ENCODE results near the gene RIC8A. TPM values are rescaled to one million over a fixed set of nuclear protein-coding genes. Genes with fewer than 3 reads are reported as not detected.

Gene RIC8A
- total RNA-seq, 4 donors from 2014 or later = 69.0 to 118 (median 101) TPM

GRCh38 chr11:210122-210802, 2.8 kb downstream of the RIC8A start:
- TF ChIP-seq POLR2A (IDR thresholded peaks at IDR 0.05) = no peak
- TF ChIP-seq, protein P1, sequence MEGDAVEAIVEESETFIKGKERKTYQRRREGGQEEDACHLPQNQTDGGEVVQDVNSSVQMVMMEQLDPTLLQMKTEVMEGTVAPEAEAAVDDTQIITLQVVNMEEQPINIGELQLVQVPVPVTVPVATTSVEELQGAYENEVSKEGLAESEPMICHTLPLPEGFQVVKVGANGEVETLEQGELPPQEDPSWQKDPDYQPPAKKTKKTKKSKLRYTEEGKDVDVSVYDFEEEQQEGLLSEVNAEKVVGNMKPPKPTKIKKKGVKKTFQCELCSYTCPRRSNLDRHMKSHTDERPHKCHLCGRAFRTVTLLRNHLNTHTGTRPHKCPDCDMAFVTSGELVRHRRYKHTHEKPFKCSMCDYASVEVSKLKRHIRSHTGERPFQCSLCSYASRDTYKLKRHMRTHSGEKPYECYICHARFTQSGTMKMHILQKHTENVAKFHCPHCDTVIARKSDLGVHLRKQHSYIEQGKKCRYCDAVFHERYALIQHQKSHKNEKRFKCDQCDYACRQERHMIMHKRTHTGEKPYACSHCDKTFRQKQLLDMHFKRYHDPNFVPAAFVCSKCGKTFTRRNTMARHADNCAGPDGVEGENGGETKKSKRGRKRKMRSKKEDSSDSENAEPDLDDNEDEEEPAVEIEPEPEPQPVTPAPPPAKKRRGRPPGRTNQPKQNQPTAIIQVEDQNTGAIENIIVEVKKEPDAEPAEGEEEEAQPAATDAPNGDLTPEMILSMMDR (IDR thresholded peaks at IDR 0.05) = no peak
- TF ChIP-seq EP300 (IDR thresholded peaks at IDR 0.05) = no peak
- Histone ChIP-seq H3K9me3 (no peaks in the 10 kb centered on the region), H3K27ac (peak overlapping the region in 2 of 4 donors; percentile 98 to 99), H3K4me1 (peaks cover 14 to 37% (median 24%) of the 10 kb centered on the region in 4 donors), H3K36me3 (peaks cover 7 to 62% (median 28%) of the 10 kb centered on the region in 3 donors), H3K4me3 (peak overlapping the region in 1 of 4 donors; percentile 80), H3K27me3 (no peaks in the 10 kb centered on the region)
- no peak for DNase-seq (ENCODE audit: low spot score in 2 of 2)
- 85 to 86% methylated on average over 6 to 9 of the region's 9 CpGs for WGBS, 2 donors

DNA sequence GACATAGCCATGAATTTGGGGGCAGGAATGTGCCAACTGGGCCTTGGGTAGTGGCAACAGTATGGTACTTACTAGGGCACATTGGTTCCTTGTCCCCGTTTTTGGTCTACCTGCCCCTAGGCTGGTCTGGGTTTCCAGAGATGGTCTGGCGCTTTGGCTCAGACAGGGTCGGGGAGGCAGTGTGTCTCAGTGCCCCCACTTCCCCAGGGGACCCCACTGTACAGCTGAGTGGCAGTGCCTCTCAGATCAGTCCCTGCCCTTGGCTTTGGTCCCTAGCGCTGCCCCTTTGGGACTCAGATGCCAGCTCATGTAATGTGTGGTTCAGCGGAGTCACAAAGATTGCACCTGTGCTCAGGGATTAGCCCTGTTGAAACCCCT, 3.3 kb downstream of the RIC8A start:
- peak overlapping the region in 1 of 4 donors; percentile 98 for H3K27ac ChIP-seq
- no peaks in the 10 kb centered on the region for H3K27me3 ChIP-seq
- WGBS, 2 donors = 84 to 96% methylated on average over 5 of the region's 5 CpGs
- H3K4me1 ChIP-seq = peaks cover 14 to 32% (median 19%) of the 10 kb centered on the region in 4 donors
- DNase-seq (ENCODE audit: low spot score in 2 of 2) = no peak
- H3K36me3 ChIP-seq = peaks cover 7 to 62% (median 28%) of the 10 kb centered on the region in 3 donors
- no peaks in the 10 kb centered on the region for H3K9me3 ChIP-seq
- TF ChIP-seq POLR2A (IDR thresholded peaks at IDR 0.05) (no peak), EP300 (IDR thresholded peaks at IDR 0.05) (no peak)
- TF ChIP-seq, protein P1 (IDR thresholded peaks at IDR 0.05) = no peak
- no peak overlapping the region for H3K4me3 ChIP-seq

DNA sequence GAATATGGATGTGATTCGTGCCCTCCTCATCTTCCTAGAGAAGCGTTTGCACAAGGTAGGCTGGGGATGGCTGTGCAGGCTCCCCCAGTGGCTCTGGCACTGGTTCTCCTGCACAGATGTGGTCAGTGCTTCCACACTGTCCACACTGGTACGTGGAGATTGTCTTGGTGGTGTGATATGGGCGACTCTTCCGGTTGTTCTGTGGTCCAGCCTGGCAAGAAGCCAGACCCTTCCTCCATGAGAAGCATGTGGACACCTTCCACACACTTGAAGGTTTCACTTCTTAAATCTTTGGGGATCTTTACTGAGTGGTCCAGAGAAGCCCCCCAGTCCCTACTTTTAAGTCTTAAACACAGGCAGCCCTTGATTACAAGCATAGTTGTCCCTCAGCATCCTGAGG, 3.8 kb downstream of the RIC8A start:
- H3K9me3 ChIP-seq = no peaks in the 10 kb centered on the region
- TF ChIP-seq EP300 (IDR thresholded peaks at IDR 0.05) (no peak), POLR2A (IDR thresholded peaks at IDR 0.05) (no peak)
- TF ChIP-seq, protein P1 (IDR thresholded peaks at IDR 0.05) = no peak
- H3K27me3 ChIP-seq = no peaks in the 10 kb centered on the region
- peaks cover 11 to 27% (median 14%) of the 10 kb centered on the region in 4 donors for H3K4me1 ChIP-seq
- H3K27ac ChIP-seq = no peak overlapping the region
- 68 to 100% methylated on average over 2 to 3 of the region's 5 CpGs for WGBS, 2 donors
- peaks cover 7 to 67% (median 28%) of the 10 kb centered on the region in 3 donors for H3K36me3 ChIP-seq
- no peak for DNase-seq (ENCODE audit: low spot score in 2 of 2)
- no peak overlapping the region for H3K4me3 ChIP-seq

- H3K27me3 ChIP-seq = no peaks in the 10 kb centered on the region
- no peaks in the 10 kb centered on the region for H3K9me3 ChIP-seq
- H3K27ac ChIP-seq = no peak overlapping the region
- WGBS, 2 donors = 82 to 83% methylated on average over 8 to 9 of the region's 9 CpGs
- DNase-seq (ENCODE audit: low spot score in 2 of 2) = no peak
- no peak overlapping the region for H3K4me3 ChIP-seq
- peaks cover 11 to 24% (median 12%) of the 10 kb centered on the region in 4 donors for H3K4me1 ChIP-seq
- TF ChIP-seq, protein P1 (IDR thresholded peaks at IDR 0.05) = no peak
- TF ChIP-seq POLR2A (IDR thresholded peaks at IDR 0.05) (no peak), EP300 (IDR thresholded peaks at IDR 0.05) (no peak)
- H3K36me3 ChIP-seq = peaks cover 7 to 71% (median 28%) of the 10 kb centered on the region in 3 donors
Measured at GRCh38 chr11:211741-212140, 4.2 kb downstream of the RIC8A start.
